Ovary (tissue), 9 donors: ENCODE data around the gene ACVR1C. TPM values are rescaled to one million over a fixed set of nuclear protein-coding genes. Genes with fewer than 3 reads are reported as not detected.

ENCODE experiments used
- DNase-seq, 5 donors: peaks; one replicate each; pipeline ENCODE4 v3.0.0-alpha.2; 2019 to 2020
- H3K27ac ChIP-seq, 2 donors: fragments of 200-600 bp; one replicate each; pipeline versions ENCODE4 v1.5.1 to v1.8.0; 2019 to 2022
- H3K27me3 ChIP-seq: fragments of 200-600 bp; one replicate; pipeline ENCODE4 v1.8.0; 2022
- H3K36me3 ChIP-seq: fragments of 200-600 bp; sonication (generic); one replicate; pipeline ENCODE4 v1.5.1; 2019
- H3K4me1 ChIP-seq: one replicate; pipeline ENCODE4 v1.8.1; 2013; ENCODE audit warnings: mild to moderate bottlenecking, moderate library complexity; ENCODE audit not compliant: insufficient read depth
- H3K4me3 ChIP-seq: fragments of 200-600 bp; sonication (generic); one replicate; pipeline ENCODE4 v1.5.1; 2017
- H3K9me3 ChIP-seq, 2 donors: fragments of 200-600 bp in 1 of 2; sonication (generic) in 1 of 2; one replicate each; pipeline versions ENCODE4 v1.5.1 to v1.8.1; 2013 to 2019; ENCODE audit warnings: mild to moderate bottlenecking in 1 of 2, moderate library complexity in 1 of 2
- EP300 ChIP-seq: sonication (generic); formaldehyde crosslinking; IDR thresholded peaks from one replicate; pipeline ENCODE4 v1.6.1; 2017; ENCODE audit warnings: antibody characterized with exemption
- POLR2A ChIP-seq: fragments of 450-650 bp; IDR thresholded peaks from one replicate; pipeline ENCODE4 v1.6.1; 2017; ENCODE audit warnings: antibody characterized with exemption, mild to moderate bottlenecking, moderate library complexity
- WGBS, 3 donors: extraction: QIAGEN DNeasy Blood & Tissue Kit in 1 of 3; methylation state at CpG; one replicate each; pipeline versions ENCODE4 v1.1.5 to v1.1.7; 2013 to 2017; 5-methylcytosine and 5-hydroxymethylcytosine counted together
- intact Hi-C, 4 donors: fragments of 100-400 bp; cut with DNase I; formaldehyde crosslinking; loops; one replicate each; pipeline versions ENCODE4 v1.11.0 to v1.15.1; 2022 to 2023
- polyA plus RNA-seq, 2 donors: library from polyadenylated mRNA; stranded (reverse); fragments of 200-250 nt in 1 of 2; fragments of 350-450 nt in 1 of 2; fragmentation: Illumina TruSeq in 1 of 2; extraction: RNeasy Lipid Tissue Mini Kit (QIAGEN cat#74804) in 1 of 2; gene quantifications; one replicate each; pipeline ENCODE4 v1.2.3, GENCODE V29; 2013 to 2014
- total RNA-seq, 7 donors: library from RNA; depleted of rRNA in 2 of 7; stranded (reverse); fragments of >200 nt in 2 of 7; fragmentation: NEBNext Ultra II Directional in 3 of 7; extraction: Animal tissue kit (Norgen Biotek cat#: 25700) in 3 of 7; gene quantifications; one replicate each; pipeline versions ENCODE4 v1.1.0 to v1.2.4, GENCODE V29; 2016 to 2023
- TF ChIP-seq, protein P1 (sequence below), 3 donors: fragments of 450-650 bp in 2 of 3; fragments of 200-600 bp in 1 of 3; IDR thresholded peaks; one replicate each; pipeline versions ENCODE4 v1.5.1 to v1.8.0; 2016 to 2022; ENCODE audit warnings: antibody characterized with exemption in 3 of 3, mild to moderate bottlenecking in 1 of 3
- donor health status: DM: no; HTN: no; CAD: no; lungs with moderate emphysema.
- donor health status: DM: no; HTN: no; CAD: no.
- donor health status: Bipolar disorder and iron deficiency.
- donor health status: DM: yes; HTN: yes; CAD: no.
- donor health status: DM: no; HTN: no; CAD: no.
- donor health status: DM: yes; HTN: yes; CAD: no.

ACVR1C gene
- total and polyA plus RNA-seq, 9 donors = 0.45 to 8.7 (median 1.8) TPM

DNA sequence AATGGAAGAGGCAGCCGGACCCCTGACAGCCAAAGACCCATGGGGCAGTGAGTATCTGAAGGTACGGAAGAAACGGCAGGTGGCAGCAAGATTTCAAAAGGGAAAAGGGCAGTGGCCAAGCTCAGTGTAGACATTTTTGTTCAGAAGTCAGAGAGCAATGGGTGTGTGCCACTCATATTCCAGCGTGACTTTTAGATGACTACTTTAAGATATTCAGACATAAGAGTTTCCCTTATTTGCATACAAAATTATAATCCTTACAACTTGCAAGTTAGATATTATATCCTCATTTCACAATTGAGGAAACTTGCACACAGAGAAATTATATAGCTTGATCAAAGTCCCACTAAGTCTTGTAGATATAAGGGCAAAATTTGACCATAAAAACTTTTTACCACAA, 124.0 kb downstream of the ACVR1C start:
- WGBS, 3 donors = 83 to 90% (median 88%) methylated on average over 4 of the region's 4 CpGs
- Histone ChIP-seq H3K9me3 (no peaks in the 10 kb centered on the region), H3K4me3 (no peak overlapping the region), H3K27ac (no peak overlapping the region), H3K27me3 (no peaks in the 10 kb centered on the region), H3K36me3 (no peaks in the 10 kb centered on the region), H3K4me1 (no peaks in the 10 kb centered on the region)
- intact Hi-C loops = loop anchor here in 1 of 4 donors (10.0 kb wide), 1 partner anchor 270 kb away; no protein-coding TSS in a partner anchor
- TF ChIP-seq POLR2A (no peak), EP300 (no peak)
- TF ChIP-seq, protein P1, sequence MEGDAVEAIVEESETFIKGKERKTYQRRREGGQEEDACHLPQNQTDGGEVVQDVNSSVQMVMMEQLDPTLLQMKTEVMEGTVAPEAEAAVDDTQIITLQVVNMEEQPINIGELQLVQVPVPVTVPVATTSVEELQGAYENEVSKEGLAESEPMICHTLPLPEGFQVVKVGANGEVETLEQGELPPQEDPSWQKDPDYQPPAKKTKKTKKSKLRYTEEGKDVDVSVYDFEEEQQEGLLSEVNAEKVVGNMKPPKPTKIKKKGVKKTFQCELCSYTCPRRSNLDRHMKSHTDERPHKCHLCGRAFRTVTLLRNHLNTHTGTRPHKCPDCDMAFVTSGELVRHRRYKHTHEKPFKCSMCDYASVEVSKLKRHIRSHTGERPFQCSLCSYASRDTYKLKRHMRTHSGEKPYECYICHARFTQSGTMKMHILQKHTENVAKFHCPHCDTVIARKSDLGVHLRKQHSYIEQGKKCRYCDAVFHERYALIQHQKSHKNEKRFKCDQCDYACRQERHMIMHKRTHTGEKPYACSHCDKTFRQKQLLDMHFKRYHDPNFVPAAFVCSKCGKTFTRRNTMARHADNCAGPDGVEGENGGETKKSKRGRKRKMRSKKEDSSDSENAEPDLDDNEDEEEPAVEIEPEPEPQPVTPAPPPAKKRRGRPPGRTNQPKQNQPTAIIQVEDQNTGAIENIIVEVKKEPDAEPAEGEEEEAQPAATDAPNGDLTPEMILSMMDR (IDR thresholded peaks at IDR 0.05) = no peak
- no peak for DNase-seq

DNA sequence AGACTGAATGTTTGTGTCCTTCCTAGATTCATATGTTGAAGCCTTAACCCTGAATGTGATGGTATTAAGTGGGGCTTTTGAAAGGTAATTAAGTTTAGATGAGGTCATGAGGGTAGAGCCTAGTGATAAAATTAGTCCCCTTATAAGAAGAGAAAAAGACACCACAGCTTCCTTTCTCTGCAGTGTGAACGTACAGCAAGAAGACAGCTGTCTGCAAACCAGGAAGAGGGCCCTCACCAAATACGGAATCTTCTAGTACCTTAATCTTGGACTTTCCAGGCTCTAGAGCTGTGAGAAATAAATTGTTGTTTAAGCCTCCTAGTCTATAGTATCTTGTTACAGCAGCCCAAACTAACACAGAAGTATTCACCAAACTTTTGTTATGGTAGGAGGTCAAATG, 127.6 kb downstream of the ACVR1C start:
- Histone ChIP-seq H3K27me3 (no peaks in the 10 kb centered on the region), H3K9me3 (no peaks in the 10 kb centered on the region), H3K4me1 (no peaks in the 10 kb centered on the region), H3K27ac (no peak overlapping the region), H3K4me3 (no peak overlapping the region), H3K36me3 (no peaks in the 10 kb centered on the region)
- WGBS, 3 donors = 66 to 76% (median 72%) methylated on average over 2 of the region's 2 CpGs
- DNase-seq = no peak
- no peak for TF ChIP-seq EP300
- TF ChIP-seq, protein P1 (IDR thresholded peaks at IDR 0.05) = no peak
- no peak for TF ChIP-seq POLR2A
- intact Hi-C loops = loop anchor here in 1 of 4 donors (10.0 kb wide), 1 partner anchor 274 kb away; no protein-coding TSS in a partner anchor

DNA sequence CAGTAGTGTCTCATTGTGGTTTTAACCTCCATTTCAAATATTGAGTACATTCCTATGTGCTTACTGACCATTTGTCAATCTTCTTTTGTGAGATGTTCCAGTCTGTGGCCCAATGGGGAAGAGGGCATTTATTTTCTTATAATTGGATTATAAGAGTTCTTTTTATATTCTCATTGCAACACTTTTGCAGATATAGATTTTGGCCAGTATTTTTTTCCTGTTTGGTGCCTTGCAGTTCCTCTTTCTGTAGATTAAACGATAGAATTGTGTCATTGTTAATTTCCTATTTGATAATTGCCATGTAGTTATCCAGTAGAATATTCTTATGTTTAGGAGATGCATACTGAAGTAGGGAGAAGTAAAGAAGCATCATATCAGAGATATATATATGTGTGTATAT, 128.3 kb downstream of the ACVR1C start:
- no peaks in the 10 kb centered on the region for H3K9me3 ChIP-seq
- no peak overlapping the region for H3K27ac ChIP-seq
- H3K4me3 ChIP-seq = no peak overlapping the region
- TF ChIP-seq, protein P1 (IDR thresholded peaks at IDR 0.05) = no peak
- TF ChIP-seq EP300 = no peak
- TF ChIP-seq POLR2A = no peak
- intact Hi-C loops = loop anchor here in 1 of 4 donors (10.0 kb wide), 1 partner anchor 274 kb away; no protein-coding TSS in a partner anchor
- 81 to 94% (median 83%) methylated on average over 1 of the region's 1 CpG for WGBS, 3 donors
- H3K27me3 ChIP-seq = no peaks in the 10 kb centered on the region
- DNase-seq = no peak
- no peaks in the 10 kb centered on the region for H3K36me3 ChIP-seq
- H3K4me1 ChIP-seq = no peaks in the 10 kb centered on the region

DNA sequence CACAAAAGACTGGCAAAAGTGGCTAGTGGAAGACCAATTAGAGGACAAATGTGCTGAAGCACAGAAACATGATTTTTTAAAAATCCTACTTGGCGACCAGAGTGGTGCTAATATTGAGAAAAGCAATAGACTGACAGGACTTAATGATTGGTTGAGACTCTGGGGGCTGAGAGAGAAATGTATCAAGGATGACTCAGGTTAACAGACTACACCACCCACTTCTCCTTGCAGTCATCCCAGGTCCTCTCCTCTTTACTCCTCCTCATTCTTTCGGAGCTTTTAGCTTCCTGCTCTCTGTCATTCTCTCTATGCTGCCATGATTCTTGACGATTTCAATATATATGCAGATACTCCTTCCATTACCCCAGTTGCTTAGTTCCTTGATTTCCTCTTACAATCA, 130.2 kb downstream of the ACVR1C start:
- Histone ChIP-seq H3K4me3 (no peak overlapping the region), H3K27ac (no peak overlapping the region), H3K27me3 (no peaks in the 10 kb centered on the region), H3K36me3 (no peaks in the 10 kb centered on the region), H3K4me1 (no peaks in the 10 kb centered on the region), H3K9me3 (no peaks in the 10 kb centered on the region)
- intact Hi-C loops = loop anchor here in 3 of 4 donors (2.0 to 10.0 kb wide), 4 partner anchors 276 to 1256 kb away; no protein-coding TSS in a partner anchor
- 72 to 75% (median 75%) methylated on average over 3 of the region's 3 CpGs for WGBS, 3 donors
- DNase-seq = no peak
- TF ChIP-seq, protein P1 (IDR thresholded peaks at IDR 0.05) = no peak
- TF ChIP-seq EP300 (no peak), POLR2A (no peak)
